HG03280 (cell line): ENCODE measurements around the gene TTR.
A peak's percentile ranks its signal among the peaks of the same experiment; 100 is the strongest.

Experiments used
- ATAC-seq: cut with Tn5 transposase; IDR thresholded peaks from one replicate; pipeline ENCODE4 v1.9.1; 2021; ENCODE audit warnings: mild to moderate bottlenecking, moderate library complexity; ENCODE audit not compliant: unreplicated experiment

The TTR gene

GRCh38 chr18:31612124-31612523 lies 20.4 kb downstream of the TTR start:
- ATAC-seq: no peak

- no peak for ATAC-seq
Observed at GRCh38 chr18:31614044-31614443, 22.4 kb downstream of the TTR start.

DNA sequence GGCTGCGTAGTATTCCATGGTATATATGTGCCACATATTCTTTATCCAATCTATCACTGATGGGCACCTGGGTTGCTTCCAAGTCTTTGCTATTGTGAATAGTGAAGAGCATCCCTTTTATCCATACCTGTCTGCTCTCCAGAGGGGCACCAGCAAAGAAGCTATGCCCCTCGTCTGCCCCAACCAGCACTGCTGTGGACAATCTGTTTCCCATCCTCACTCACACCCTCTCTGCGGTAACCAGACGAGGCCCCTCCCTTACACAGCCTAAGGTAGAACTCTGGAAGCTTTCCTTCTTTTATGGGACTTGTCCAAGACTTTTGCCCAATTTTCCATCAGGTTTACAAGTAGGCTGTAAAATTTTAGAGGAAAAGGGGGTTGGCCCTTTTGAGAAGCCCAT lies 24.9 kb downstream of the TTR start:
- no peak for ATAC-seq

GRCh38 chr18:31617031-31617717 lies 25.5 kb downstream of the TTR start:
- peak; percentile 46 for ATAC-seq

GRCh38 chr18:31618801-31619200 lies 27.1 kb downstream of the TTR start:
- no peak for ATAC-seq

- ATAC-seq: no peak
Observed at GRCh38 chr18:31619291-31619690, 27.6 kb downstream of the TTR start.

DNA sequence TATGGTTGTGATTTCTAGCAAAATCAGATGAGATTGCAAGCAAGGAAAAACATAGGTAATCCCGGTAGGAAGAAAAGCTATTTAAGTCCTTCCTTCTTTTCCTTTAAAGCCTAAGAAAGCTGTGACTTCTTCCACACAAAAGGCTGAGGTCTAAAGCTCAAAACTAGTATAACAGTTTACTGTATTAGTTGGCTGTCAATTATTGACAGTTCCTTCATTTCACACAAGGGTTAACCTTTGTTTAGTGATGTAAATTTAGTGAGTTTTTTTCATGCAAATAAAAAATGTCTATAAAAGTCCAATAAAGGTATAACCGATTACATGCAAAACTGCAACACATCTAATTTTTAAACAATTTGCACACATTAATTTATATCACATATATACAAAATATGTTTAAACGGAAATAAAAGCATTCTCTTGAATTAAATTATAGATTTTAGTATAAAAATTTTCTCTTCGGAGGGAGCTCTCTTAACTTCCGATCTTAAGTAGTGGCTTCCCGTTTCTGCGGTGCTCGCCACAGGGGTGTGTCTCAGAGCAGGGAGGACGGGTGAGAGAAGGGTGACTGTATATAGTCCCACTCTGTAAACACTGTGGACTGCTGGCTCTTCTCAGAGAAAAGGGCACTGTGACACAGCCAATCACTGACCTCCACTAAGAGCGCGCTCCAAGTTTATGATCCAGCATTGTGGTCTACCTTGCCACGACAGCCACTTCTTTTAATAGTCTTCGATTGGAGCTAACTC lies 33.4 kb downstream of the TTR start:
- ATAC-seq: no peak

- ATAC-seq: no peak
Observed at GRCh38 chr18:31626409-31626808, 34.7 kb downstream of the TTR start.

DNA sequence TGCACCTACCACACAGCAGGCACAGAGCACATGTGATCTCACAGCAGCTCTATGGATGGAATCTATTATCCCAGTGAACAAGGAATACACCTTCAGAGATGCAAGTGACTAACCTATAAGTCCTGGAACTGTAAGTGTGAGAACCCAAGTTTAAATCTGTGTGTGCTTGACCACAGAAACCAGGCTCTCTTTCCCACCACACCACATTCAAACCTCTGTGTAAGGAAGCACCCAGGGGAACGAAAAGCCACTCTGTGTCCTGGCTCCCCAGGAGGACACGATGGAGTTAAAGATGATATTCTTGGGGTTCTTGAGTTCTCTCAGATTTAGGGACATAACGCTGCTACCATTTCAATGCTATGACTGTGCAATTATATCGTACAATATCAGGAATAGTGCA lies 38.9 kb downstream of the TTR start:
- ATAC-seq: no peak

- ATAC-seq: no peak
Observed at GRCh38 chr18:31631526-31631925, 39.8 kb downstream of the TTR start.

- ATAC-seq: no peak
Observed at GRCh38 chr18:31632356-31632755, 40.7 kb downstream of the TTR start.

DNA sequence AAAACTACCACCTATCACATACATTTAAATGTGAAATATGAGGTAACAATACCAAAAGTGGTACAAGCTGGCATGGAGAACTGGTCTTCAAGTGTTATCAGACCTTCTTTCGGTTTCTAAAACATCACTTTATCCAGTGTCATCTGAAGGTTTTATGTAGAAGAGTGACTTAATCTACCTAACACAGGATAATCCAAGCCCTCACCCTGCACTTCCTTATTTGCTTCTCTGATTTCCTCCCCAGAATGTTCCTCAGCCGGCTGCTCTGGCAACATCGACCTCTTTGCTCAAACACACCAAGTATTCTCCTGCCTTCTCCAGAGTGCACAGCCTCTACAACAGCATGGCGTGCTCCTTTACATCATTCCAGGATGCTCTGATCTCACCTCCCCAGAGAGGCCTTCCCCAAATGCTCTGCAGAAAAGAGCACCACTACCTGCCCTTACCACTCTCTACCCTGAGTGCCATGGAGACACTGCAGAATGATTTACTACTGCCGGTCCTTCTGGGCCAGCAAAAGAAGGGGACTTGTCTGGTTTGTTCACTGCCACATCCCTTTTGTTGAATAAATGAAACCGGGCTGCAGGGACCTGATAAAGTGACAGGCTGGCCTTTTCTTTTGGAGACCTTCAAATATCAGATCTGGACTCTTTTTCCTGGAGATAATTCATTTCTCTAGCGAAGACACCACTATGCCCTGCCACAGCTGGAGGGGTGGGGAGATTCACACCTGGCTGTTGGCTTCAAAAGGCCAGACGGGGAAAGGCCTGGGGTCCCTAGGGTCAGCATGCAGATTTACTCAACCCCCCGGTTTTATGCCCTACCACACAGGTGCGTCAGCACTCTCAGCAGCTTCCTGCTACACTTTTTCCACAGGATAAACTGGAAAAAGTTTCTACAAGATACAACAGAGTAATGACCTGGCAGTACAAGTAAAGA lies 42.0 kb downstream of the TTR start:
- ATAC-seq: no peak

DNA sequence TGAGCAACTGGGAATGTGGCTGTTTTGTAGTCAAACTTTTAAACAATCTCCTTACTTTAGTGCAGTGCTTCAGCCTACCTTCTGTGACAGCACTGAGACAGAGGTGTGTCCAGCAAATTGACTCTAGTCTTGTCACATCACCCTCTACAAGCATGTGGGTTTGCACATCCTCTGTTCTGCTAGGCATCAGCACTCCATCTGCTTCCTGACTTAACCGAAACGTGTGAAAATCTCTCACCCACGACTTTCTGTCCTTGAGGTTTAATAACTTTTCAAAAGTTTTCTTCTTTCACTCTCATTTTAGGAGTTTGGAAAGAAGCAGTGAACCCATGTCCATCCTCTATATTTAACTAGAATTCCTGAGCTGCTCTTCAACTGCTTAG lies 42.6 kb downstream of the TTR start:
- peak; percentile 93 for ATAC-seq

DNA sequence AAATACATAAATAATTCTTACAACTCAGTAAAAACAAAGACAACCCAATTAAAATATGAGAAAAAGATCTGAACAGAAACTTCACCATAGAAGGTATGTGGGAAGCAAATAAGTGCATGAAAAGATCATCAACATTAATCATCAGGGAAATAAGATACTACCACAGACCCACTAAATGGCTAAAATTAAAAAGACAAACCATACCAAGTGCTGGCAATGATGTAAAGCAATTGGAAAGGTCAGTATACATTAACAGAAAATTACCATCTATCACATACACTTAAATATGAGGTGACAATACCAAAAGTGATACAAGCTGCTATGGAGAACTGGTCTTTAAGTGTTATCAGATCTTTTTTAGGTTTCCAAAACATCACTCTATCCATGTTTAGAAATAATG lies 44.7 kb downstream of the TTR start:
- no peak for ATAC-seq

- ATAC-seq: no peak
Observed at GRCh38 chr18:31637445-31637844, 45.8 kb downstream of the TTR start.

DNA sequence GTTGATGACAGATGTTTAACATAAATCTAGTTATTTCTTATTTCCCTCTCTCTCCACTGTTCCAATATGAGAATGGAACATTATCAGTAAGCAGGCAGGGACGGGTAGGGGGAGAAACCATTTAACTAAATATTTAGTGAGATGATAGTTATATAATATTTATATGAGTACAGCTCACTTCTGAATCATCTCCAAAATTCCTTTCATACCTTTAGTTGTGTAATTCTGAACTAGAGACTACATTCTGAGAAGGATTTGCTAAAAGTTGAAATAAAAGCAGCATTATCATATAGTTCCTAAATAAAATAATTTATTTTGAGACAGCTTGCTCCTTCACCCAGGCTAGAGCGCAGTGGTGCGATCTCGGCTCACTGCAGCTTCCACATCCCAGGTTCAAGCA lies 51.3 kb downstream of the TTR start:
- ATAC-seq: no peak

DNA sequence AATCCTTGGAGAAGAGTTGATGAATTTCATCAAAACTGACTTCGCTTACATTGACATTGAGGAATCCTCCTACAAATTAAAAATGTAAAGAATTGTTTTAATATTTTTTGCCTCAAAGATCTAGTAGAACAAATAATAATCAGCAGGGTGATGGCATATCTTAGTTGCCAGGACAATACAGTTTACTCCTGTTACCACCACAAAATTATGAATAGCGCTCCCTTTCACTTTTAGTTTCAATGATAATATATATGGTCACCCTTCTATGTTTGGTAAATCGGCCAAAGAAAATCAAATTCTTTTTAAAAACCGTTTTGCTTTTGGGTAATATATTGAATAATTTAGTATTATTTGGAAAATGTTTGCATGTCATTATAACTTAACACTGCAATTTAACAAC lies 53.7 kb downstream of the TTR start:
- ATAC-seq: no peak

- ATAC-seq: no peak
Observed at GRCh38 chr18:31646332-31647126, 54.9 kb downstream of the TTR start.

DNA sequence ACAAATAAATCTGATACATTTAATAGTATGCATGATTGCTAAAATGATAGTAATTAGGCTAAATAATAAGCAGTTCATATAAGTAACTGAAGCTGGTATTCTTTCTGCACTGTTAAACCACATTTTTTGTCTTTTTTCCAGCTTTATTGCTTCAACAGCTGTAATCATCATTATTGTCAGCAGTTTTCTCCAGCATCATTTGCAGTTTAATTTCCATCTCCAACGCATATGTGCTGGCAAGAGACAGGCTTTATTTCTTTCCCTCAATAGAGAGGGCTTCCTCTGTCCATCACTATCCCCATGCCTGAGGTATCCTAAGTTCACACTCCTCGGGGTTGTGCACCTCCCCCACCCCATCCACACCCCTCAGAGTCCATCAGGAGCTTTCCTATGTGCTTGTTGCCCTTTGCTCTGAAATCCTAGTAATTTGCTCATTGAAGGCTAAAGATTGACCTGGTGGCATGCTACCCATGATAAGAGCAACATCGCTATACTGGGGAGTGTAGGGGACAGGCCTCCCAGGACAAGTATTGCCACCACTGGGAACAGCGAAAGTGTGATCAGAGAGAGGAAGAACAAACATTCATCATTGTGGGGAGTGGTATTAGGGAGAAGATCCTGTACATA lies 55.6 kb downstream of the TTR start:
- no peak for ATAC-seq
